Measurements from ENCODE around the gene DHX34. TPM values are rescaled to one million over a fixed set of nuclear protein-coding genes. Genes with fewer than 3 reads are reported as not detected.

Gene DHX34
- total RNA-seq, 6 donors from 2014 or later: 8.4 to 80.7 (median 19.4) TPM

- TF ChIP-seq POLR2AphosphoS5 (IDR thresholded peaks at IDR 0.05) (no peak), CTCF (IDR thresholded peaks at IDR 0.05) (no peak), EP300 (IDR thresholded peaks at IDR 0.05) (no peak), POLR2A (IDR thresholded peaks at IDR 0.05) (no peak)
- no peak overlapping the region for H3K4me3 ChIP-seq
- ATAC-seq (ENCODE audit: low FRiP score in 2 of 2) (no peak), DNase-seq (no peak)
- H3K27ac ChIP-seq: no peak overlapping the region
- no peaks in the 10 kb centered on the region for H3K9me3 ChIP-seq
- peaks cover 11 to 44% (median 37%) of the 10 kb centered on the region in 4 donors for H3K36me3 ChIP-seq
- H3K4me1 ChIP-seq: peaks cover 9 to 29% (median 17%) of the 10 kb centered on the region in 4 donors
- WGBS, 2 donors: 45 to 67% methylated on average over 2 of the region's 2 CpGs
- no peaks in the 10 kb centered on the region for H3K27me3 ChIP-seq
Observed at GRCh38 chr19:47352095-47352494, 3.0 kb downstream of the DHX34 start.

- no peaks in the 10 kb centered on the region for H3K9me3 ChIP-seq
- H3K36me3 ChIP-seq: peaks cover 21 to 56% (median 49%) of the 10 kb centered on the region in 4 donors
- ATAC-seq (ENCODE audit: low FRiP score in 2 of 2) (no peak), DNase-seq (peak in 1 of 2 donors; percentile 72)
- peaks cover 9 to 29% (median 17%) of the 10 kb centered on the region in 4 donors for H3K4me1 ChIP-seq
- H3K27me3 ChIP-seq: no peaks in the 10 kb centered on the region
- no peak for TF ChIP-seq EP300 (IDR thresholded peaks at IDR 0.05)
- no peak for TF ChIP-seq POLR2A (IDR thresholded peaks at IDR 0.05)
- no peak for TF ChIP-seq CTCF (IDR thresholded peaks at IDR 0.05)
- no peak for TF ChIP-seq POLR2AphosphoS5 (IDR thresholded peaks at IDR 0.05)
- H3K4me3 ChIP-seq: no peak overlapping the region
- no peak overlapping the region for H3K27ac ChIP-seq
- WGBS, 2 donors: 90 to 95% methylated on average over 12 to 19 of the region's 24 CpGs
Observed at GRCh38 chr19:47353307-47353712, 4.2 kb downstream of the DHX34 start.

- H3K4me3 ChIP-seq: no peak overlapping the region
- H3K4me1 ChIP-seq: peaks cover 0 to 9% (median 0%) of the 10 kb centered on the region in 4 donors
- no peaks in the 10 kb centered on the region for H3K9me3 ChIP-seq
- WGBS, 2 donors: 90 to 92% methylated on average over 6 of the region's 6 CpGs
- H3K27me3 ChIP-seq: no peaks in the 10 kb centered on the region
- ATAC-seq (ENCODE audit: low FRiP score in 2 of 2) (no peak), DNase-seq (no peak)
- no peak for TF ChIP-seq CTCF (IDR thresholded peaks at IDR 0.05)
- TF ChIP-seq POLR2AphosphoS5 (IDR thresholded peaks at IDR 0.05): no peak
- TF ChIP-seq EP300 (IDR thresholded peaks at IDR 0.05): no peak
- no peak for TF ChIP-seq POLR2A (IDR thresholded peaks at IDR 0.05)
- no peak overlapping the region for H3K27ac ChIP-seq
- peaks cover 21 to 92% (median 77%) of the 10 kb centered on the region in 4 donors for H3K36me3 ChIP-seq
Observed at GRCh38 chr19:47356900-47357299, 7.8 kb downstream of the DHX34 start.

- Histone ChIP-seq H3K27me3 (no peaks in the 10 kb centered on the region), H3K4me3 (no peak overlapping the region), H3K4me1 (peaks cover 0 to 9% (median 0%) of the 10 kb centered on the region in 4 donors), H3K27ac (no peak overlapping the region), H3K9me3 (no peaks in the 10 kb centered on the region), H3K36me3 (peaks cover 17 to 100% (median 86%) of the 10 kb centered on the region in 4 donors)
- TF ChIP-seq EP300 (IDR thresholded peaks at IDR 0.05) (no peak), POLR2A (IDR thresholded peaks at IDR 0.05) (no peak), CTCF (IDR thresholded peaks at IDR 0.05) (no peak), POLR2AphosphoS5 (IDR thresholded peaks at IDR 0.05) (no peak)
- ATAC-seq (ENCODE audit: low FRiP score in 2 of 2): no peak
- WGBS, 2 donors: 88 to 96% methylated on average over 11 to 25 of the region's 28 CpGs
- DNase-seq: peak in 1 of 2 donors; percentile 54
Observed at GRCh38 chr19:47357788-47358680, 8.9 kb downstream of the DHX34 start.

All from upper lobe of left lung (tissue), 6 donors.